ENCODE measurements around the gene DCT. TPM values are rescaled to one million over a fixed set of nuclear protein-coding genes. Genes with fewer than 3 reads are reported as not detected.

The DCT gene
- total RNA-seq, 1 experiment from 2014 or later, result not detected

DNA sequence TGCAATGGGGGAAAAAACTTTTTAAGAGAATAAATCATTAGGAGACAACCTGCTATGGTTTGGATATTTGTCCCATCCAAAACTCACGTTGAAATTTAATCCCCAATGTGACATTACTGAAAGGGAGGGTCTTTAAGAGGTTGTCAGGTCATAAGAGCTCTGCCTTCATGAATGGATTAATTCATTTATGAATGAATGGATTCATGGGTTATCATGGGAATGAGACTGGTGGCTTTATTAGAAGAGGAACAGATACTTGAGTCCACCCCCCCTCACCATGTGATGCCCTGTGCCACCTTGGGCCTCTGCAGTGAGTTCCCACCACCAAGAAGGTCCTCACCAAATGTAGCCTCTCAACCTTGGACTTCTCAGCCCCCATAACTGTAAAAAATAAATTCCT lies 37.0 kb upstream of the DCT start:
- Histone ChIP-seq H3K27ac (ENCODE audit: low read length) (no peak overlapping the region), H3K4me3 (ENCODE audit: low read depth in 2 of 2, low read length in 2 of 2) (no peak overlapping the region), H3K36me3 (ENCODE audit: control insufficient read depth, insufficient read depth, low read length) (no peaks in the 10 kb centered on the region), H3K4me1 (ENCODE audit: control insufficient read depth, insufficient read depth, low read length) (no peaks in the 10 kb centered on the region), H3K27me3 (ENCODE audit: control insufficient read depth, insufficient read depth, low read length) (no peaks in the 10 kb centered on the region), H3K9me3 (ENCODE audit: control insufficient read depth, insufficient read depth, low read depth, low read length) (no peaks in the 10 kb centered on the region)
- POLR2A ChIA-PET, result no interaction called here
- intact Hi-C loops (cut with micrococcal nuclease; ENCODE audit: unreplicated experiment), result no loop called here
- TF ChIP-seq, protein P1, sequence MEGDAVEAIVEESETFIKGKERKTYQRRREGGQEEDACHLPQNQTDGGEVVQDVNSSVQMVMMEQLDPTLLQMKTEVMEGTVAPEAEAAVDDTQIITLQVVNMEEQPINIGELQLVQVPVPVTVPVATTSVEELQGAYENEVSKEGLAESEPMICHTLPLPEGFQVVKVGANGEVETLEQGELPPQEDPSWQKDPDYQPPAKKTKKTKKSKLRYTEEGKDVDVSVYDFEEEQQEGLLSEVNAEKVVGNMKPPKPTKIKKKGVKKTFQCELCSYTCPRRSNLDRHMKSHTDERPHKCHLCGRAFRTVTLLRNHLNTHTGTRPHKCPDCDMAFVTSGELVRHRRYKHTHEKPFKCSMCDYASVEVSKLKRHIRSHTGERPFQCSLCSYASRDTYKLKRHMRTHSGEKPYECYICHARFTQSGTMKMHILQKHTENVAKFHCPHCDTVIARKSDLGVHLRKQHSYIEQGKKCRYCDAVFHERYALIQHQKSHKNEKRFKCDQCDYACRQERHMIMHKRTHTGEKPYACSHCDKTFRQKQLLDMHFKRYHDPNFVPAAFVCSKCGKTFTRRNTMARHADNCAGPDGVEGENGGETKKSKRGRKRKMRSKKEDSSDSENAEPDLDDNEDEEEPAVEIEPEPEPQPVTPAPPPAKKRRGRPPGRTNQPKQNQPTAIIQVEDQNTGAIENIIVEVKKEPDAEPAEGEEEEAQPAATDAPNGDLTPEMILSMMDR (IDR thresholded peaks at IDR 0.05), result no peak
- TF ChIP-seq SIN3A (IDR thresholded peaks at IDR 0.05; ENCODE audit: borderline replicate concordance, insufficient read depth, low read depth, low read length) (no peak), TCF7L2 (IDR thresholded peaks at IDR 0.05; ENCODE audit: low read depth, low read length) (no peak), POLR2AphosphoS5 (IDR thresholded peaks at IDR 0.05; ENCODE audit: low read depth, low read length) (no peak)
- TF ChIP-seq, protein P2, sequence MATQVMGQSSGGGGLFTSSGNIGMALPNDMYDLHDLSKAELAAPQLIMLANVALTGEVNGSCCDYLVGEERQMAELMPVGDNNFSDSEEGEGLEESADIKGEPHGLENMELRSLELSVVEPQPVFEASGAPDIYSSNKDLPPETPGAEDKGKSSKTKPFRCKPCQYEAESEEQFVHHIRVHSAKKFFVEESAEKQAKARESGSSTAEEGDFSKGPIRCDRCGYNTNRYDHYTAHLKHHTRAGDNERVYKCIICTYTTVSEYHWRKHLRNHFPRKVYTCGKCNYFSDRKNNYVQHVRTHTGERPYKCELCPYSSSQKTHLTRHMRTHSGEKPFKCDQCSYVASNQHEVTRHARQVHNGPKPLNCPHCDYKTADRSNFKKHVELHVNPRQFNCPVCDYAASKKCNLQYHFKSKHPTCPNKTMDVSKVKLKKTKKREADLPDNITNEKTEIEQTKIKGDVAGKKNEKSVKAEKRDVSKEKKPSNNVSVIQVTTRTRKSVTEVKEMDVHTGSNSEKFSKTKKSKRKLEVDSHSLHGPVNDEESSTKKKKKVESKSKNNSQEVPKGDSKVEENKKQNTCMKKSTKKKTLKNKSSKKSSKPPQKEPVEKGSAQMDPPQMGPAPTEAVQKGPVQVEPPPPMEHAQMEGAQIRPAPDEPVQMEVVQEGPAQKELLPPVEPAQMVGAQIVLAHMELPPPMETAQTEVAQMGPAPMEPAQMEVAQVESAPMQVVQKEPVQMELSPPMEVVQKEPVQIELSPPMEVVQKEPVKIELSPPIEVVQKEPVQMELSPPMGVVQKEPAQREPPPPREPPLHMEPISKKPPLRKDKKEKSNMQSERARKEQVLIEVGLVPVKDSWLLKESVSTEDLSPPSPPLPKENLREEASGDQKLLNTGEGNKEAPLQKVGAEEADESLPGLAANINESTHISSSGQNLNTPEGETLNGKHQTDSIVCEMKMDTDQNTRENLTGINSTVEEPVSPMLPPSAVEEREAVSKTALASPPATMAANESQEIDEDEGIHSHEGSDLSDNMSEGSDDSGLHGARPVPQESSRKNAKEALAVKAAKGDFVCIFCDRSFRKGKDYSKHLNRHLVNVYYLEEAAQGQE (IDR thresholded peaks at IDR 0.05; ENCODE audit: insufficient read depth in 1 of 2, low read depth in 2 of 2, low read length in 1 of 2), result no peak
- in situ Hi-C loops (cut with HindIII; ENCODE audit: low pct_unique_long_range_greater_than_20kb, low sequenced_read_pairs), result no loop called here
- DNase-seq (ENCODE audit: low read depth, low spot score) (no peak), ATAC-seq (no peak)
- no TSS peak for BruUV-seq (replicated peaks)
- CTCF ChIA-PET, result no interaction called here

DNA sequence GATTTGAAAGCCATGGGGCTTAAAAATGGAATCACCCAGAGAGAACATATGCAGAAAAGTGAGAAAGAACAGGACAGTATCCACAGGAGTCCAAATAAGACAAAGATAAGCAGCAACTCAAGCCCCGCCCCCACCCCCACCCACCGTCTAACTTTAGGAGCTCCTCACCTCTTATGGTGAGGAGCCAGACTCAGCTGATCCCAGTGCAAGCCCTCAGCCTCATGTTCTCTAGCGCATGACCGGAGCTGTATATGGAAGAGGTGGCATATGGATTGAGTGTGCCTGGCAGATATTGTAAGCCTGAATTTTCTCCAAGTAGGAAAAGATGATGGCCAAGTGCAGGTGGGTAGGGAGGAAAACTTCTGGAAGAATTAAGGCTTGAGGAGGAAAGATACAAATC lies 36.4 kb upstream of the DCT start:
- Histone ChIP-seq H3K4me3 (ENCODE audit: low read depth in 2 of 2, low read length in 2 of 2) (no peak overlapping the region), H3K27me3 (ENCODE audit: control insufficient read depth, insufficient read depth, low read length) (no peaks in the 10 kb centered on the region), H3K9me3 (ENCODE audit: control insufficient read depth, insufficient read depth, low read depth, low read length) (no peaks in the 10 kb centered on the region), H3K36me3 (ENCODE audit: control insufficient read depth, insufficient read depth, low read length) (no peaks in the 10 kb centered on the region), H3K27ac (ENCODE audit: low read length) (no peak overlapping the region), H3K4me1 (ENCODE audit: control insufficient read depth, insufficient read depth, low read length) (no peaks in the 10 kb centered on the region)
- CTCF ChIA-PET, result no interaction called here
- in situ Hi-C loops (cut with HindIII; ENCODE audit: low pct_unique_long_range_greater_than_20kb, low sequenced_read_pairs), result no loop called here
- intact Hi-C loops (cut with micrococcal nuclease; ENCODE audit: unreplicated experiment), result no loop called here
- BruUV-seq (replicated peaks), result no TSS peak
- TF ChIP-seq, protein P1 (IDR thresholded peaks at IDR 0.05), result no peak
- TF ChIP-seq, protein P2 (IDR thresholded peaks at IDR 0.05; ENCODE audit: insufficient read depth in 1 of 2, low read depth in 2 of 2, low read length in 1 of 2), result no peak
- no peak for TF ChIP-seq SIN3A (IDR thresholded peaks at IDR 0.05; ENCODE audit: borderline replicate concordance, insufficient read depth, low read depth, low read length)
- TF ChIP-seq TCF7L2 (IDR thresholded peaks at IDR 0.05; ENCODE audit: low read depth, low read length), result no peak
- TF ChIP-seq POLR2AphosphoS5 (IDR thresholded peaks at IDR 0.05; ENCODE audit: low read depth, low read length), result no peak
- ATAC-seq (no peak), DNase-seq (ENCODE audit: low read depth, low spot score) (no peak)
- POLR2A ChIA-PET, result no interaction called here

Data from Panc1 (cell line).